VCaP (cell line): ENCODE measurements around the gene VWA5B1.

ENCODE experiments used
- H3K27ac ChIP-seq: fragments of 450-650 bp; 2 replicates; pipeline ENCODE4 v1.5.1; 2017
- TF ChIP-seq, protein P1 (sequence below): fragments of 450-650 bp; conservative IDR thresholded peaks from 2 replicates; pipeline ENCODE4 v1.5.1; 2017; ENCODE audit warnings: mild to moderate bottlenecking, moderate library complexity

The VWA5B1 gene

DNA sequence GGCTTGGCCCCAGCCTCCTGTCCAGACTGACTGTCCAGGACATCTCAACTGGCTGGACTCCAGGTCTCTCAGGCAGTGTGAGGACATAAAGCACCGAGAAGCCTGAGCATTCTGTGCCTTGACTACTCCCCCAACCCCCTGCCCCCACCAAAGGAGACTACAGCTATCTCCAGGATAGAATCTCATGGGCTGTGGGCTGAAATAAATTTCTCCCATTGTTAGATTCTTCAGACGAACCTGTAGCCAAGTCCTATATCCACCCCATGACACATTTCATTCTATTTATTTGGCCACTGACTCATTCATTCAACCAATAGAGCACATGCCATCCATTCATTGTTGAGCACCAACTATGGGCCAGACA is 11.4 kb downstream of the VWA5B1 start:
- no peak overlapping the region for H3K27ac ChIP-seq
- TF ChIP-seq, protein P1, sequence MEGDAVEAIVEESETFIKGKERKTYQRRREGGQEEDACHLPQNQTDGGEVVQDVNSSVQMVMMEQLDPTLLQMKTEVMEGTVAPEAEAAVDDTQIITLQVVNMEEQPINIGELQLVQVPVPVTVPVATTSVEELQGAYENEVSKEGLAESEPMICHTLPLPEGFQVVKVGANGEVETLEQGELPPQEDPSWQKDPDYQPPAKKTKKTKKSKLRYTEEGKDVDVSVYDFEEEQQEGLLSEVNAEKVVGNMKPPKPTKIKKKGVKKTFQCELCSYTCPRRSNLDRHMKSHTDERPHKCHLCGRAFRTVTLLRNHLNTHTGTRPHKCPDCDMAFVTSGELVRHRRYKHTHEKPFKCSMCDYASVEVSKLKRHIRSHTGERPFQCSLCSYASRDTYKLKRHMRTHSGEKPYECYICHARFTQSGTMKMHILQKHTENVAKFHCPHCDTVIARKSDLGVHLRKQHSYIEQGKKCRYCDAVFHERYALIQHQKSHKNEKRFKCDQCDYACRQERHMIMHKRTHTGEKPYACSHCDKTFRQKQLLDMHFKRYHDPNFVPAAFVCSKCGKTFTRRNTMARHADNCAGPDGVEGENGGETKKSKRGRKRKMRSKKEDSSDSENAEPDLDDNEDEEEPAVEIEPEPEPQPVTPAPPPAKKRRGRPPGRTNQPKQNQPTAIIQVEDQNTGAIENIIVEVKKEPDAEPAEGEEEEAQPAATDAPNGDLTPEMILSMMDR = no peak

DNA sequence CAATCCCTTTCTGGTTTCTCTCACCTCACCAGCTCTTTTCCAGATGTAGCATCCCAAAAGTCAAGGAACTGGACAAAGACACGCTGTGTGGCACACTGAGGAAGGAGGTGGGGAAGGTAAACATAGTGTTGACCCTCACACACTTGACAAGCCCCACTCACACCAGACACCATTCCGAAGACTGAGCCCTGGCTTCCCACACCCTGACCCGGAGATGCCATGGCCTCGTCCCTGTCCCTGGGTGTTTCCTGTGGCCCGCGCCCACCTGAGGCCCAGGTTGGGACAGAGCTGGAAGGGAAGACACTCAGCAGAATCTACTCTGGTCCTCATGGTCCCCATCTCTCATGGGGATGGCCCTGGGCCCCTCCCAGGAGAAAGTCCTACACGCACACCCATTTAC is 16.4 kb downstream of the VWA5B1 start:
- no peak overlapping the region for H3K27ac ChIP-seq
- TF ChIP-seq, protein P1 = no peak

DNA sequence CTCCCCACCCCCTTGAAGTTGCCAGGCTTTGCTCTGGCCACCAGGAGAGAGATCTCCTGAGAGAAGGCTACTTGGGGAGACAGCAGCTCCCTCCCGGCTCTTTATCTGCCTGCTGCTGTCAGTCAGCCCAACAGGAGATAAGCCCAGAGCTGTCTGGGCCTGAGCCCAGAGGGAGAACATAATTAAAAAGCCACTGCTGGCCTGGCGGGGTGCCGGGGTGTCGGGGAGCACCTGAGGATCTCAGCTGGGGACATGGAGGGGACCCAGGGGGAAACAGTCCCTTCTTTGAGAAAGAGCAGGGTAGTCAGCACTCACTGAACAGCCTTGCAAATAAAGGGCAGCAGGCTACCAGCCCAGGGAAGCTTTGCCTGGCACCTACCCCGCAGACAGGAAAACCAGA is 17.9 kb downstream of the VWA5B1 start:
- TF ChIP-seq, protein P1 = no peak
- H3K27ac ChIP-seq = no peak overlapping the region

DNA sequence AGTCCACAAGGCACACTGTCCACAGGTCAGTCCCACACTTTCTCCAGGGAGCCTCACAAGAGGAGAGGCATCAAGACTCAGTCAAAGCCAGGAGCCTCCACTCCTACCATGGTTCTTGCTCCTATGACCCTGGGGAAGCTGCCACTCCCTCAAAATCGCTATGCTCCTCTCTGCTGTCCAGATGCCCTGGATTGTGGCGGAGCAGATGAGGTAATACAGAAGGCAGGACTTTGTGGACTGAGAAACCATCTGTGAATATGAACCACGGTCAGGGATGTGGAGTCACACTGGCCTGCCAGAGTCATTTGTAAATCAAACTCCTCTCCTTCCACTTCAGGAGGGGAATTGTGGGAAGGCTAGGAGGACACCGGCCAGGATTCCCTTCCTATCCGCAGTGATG is 20.6 kb downstream of the VWA5B1 start:
- TF ChIP-seq, protein P1 = no peak
- no peak overlapping the region for H3K27ac ChIP-seq

DNA sequence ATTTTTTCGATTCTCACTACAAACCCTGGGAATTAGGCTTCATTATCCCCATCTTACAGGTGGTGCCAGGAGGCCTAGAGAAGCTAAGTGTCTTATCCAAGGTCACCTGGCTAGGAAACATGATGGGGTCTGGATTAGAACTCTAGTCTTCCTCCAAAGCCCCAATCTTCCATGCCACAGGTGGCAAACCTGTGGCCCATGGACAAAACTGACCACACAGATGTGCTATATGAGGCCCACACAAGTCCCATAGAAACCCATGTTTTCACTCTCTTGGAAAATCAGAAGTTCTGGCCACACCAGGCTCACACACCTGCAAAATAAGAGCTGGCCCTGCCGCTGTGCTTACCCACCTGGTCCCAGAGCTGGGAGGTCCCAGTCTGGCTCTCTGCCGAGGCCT is 21.6 kb downstream of the VWA5B1 start:
- TF ChIP-seq, protein P1 = no peak
- no peak overlapping the region for H3K27ac ChIP-seq

DNA sequence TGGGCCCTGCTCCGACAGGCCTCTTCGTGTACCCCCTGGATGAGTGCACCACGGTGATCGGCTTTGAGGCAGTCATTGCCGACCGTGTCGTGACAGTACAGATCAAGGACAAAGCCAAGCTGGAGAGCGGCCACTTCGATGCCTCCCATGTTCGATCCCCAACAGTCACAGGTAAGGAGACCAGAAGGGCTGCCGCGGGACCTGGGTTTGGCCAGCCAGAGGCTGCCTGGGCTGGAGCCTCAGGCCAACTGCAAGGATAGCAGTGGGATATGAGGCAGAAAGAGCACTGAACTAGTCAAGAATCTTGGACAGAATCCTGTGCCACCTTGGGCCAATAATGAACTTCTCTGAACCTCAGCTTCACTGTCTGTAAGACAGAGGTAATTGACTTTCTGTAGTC is 22.1 kb downstream of the VWA5B1 start:
- TF ChIP-seq, protein P1 = no peak
- no peak overlapping the region for H3K27ac ChIP-seq

DNA sequence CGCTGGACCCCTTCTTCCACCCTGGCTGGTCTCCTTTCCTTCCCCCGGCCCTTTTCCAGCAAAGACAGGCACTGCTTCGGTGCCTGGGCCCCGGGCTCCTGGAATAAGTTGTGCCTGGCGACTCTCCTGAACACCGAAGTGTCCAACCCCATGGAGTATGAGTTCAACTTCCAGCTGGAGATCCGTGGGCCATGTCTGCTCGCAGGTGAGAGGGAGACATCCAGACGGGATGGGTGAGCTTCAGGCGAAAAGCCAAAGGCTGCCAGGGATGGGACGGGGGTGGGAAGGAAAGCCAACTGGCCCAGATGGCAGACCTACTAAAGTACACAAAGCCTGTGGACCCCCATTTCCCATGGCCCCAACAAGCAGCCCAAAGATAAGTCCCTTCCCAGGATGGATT is 26.8 kb downstream of the VWA5B1 start:
- TF ChIP-seq, protein P1 = no peak

DNA sequence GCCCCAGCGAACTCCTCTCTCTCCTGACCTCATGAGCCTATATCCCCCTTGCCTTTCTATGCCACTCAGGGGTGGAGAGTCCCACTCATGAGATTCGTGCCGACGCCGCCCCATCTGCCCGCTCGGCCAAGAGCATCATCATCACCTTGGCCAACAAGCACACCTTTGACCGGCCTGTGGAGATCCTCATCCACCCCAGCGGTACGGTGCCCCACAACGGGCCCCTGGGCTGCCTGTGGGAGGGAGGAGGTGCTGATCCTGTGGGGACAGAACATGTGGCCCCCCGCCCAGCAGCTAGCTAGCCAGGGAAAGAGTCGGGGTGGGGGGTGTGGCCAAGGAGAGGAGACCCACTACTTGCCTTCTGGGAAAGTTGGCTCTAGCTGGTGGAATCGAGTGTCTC is 27.8 kb downstream of the VWA5B1 start:
- H3K27ac ChIP-seq = no peak overlapping the region
- TF ChIP-seq, protein P1 = no peak

More for the DNA sequence above, 26.8 kb downstream of the VWA5B1 start:
- no peak overlapping the region for H3K27ac ChIP-seq
